ENCODE measurements around the gene RPL19.

DNA sequence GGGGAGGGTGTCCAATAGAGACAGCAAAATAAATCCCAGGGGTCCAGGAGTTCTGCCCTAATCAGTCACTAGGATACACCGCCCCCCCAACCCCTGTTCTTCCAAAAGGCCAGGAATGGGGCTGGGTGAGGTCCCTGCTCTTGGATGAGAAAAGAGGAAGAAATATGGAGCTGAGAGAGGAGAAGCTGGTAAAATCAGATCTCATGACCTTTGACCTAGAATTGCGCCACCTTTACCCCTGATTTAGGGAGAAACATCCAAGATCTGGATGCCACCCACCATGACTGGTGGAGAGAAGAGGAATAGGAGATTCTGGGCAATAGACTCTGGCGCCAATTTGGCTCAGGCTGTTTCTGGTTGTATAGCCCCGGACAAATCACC lies 1.9 kb upstream of the RPL19 start:
- TF ChIP-seq EZH2phosphoT487 (IDR thresholded peaks at IDR 0.05; ENCODE audit: insufficient read depth, low read depth) (no peak), EZH2 (IDR thresholded peaks at IDR 0.05; ENCODE audit: insufficient read depth, poor library complexity, severe bottlenecking) (no peak)

Data from GM23248 (cell line).